Right ventricle myocardium superior (tissue), 1 donor: Measurements from ENCODE around the gene OAS3. TPM values are rescaled to one million over a fixed set of nuclear protein-coding genes. Genes with fewer than 3 reads are reported as not detected.
A peak's percentile ranks its signal among the peaks of the same experiment; 100 is the strongest.
"Not testable (repeated sequence)": the region's sequence is repeated elsewhere in the genome, so short reads cannot be mapped to it uniquely, and the experiment has no call there.

Source experiments
- ATAC-seq: fragments of 200-7000 bp; cut with Tn5 transposase; one replicate; pipeline ENCODE4 v1.9.1; 2020; ENCODE audit warnings: mild to moderate bottlenecking; ENCODE audit not compliant: poor library complexity
- DNase-seq: peaks from one replicate; pipeline ENCODE4 v3.0.0-alpha.2; 2020
- intact Hi-C: fragments of 100-400 bp; cut with DNase I; formaldehyde crosslinking; loops from one replicate; pipeline ENCODE4 v1.11.2; 2022
- total RNA-seq: library from RNA; stranded (reverse); fragmentation: NEBNext Ultra II Directional; extraction: Animal tissue kit (Norgen Biotek cat#: 25700); gene quantifications from one replicate; pipeline ENCODE4 v1.2.1, GENCODE V29; 2021
- donor health status: DM: no; HTN: yes; CAD: no; lungs with severe emphysema.

Gene OAS3
- total RNA-seq, 1 donor from 2014 or later, result 5.1 TPM

DNA sequence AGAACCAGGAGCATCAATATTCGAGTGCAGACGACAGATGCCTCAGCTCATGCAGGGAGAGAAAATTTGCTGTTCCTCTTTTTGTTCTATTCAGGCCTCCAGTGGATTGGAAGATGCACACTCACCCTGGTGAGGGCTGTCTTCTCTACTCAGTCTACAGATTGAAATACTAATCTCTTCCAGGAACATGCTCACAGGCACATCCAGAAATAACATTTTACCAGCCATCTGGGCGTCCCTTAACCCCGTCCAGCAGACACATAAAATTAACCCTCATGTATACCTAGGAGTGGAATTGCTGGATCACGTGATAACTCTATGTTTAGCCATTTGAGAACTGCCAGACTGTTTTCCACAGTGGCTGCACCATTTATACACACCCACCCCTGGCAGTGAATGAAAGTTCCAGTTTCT is 35.6 kb downstream of the OAS3 start:
- DNase-seq, result no peak
- no peak for ATAC-seq
- intact Hi-C loops, result no loop called here

DNA sequence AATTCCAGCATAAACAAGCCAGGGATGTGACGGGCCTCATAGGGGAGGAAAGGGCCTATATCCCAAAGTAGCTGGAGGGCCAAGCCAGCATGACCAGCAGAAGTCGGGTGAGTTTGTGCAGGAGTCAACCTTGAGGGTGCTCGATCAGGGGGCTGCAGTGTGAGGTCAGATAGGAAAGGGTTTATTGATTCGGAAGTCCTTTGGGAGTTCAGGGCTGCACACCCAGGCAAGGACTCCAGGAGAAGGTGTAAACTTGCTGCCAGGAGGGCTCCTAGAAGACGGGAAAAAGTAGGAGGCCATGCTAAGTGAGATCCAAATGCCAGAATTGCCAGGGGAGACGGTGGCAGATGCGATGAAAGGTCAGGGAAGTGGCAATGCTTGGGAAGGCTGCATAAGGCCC is 36.6 kb downstream of the OAS3 start:
- ATAC-seq (no peak), DNase-seq (no peak)
- intact Hi-C loops, result no loop called here

DNA sequence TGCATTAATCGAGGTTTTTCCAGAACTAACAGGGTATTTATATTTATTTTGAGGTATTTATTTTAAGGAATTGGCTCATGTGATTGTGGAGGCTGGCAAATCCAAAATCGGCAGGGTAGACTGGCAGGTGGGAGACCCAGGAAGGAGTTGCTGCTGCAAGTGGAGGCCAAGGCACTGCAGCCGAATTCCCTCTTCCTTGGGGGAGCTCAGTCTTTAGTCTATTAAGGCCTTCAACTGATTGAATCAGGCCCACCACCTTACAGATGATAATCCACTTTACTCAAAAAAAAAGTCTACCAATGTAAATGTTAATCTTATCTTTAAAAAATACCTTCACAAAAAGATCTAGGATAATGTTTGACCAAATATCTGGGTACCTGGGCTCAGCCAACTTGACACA is 38.9 kb downstream of the OAS3 start:
- intact Hi-C loops, result no loop called here
- no peak for ATAC-seq

DNA sequence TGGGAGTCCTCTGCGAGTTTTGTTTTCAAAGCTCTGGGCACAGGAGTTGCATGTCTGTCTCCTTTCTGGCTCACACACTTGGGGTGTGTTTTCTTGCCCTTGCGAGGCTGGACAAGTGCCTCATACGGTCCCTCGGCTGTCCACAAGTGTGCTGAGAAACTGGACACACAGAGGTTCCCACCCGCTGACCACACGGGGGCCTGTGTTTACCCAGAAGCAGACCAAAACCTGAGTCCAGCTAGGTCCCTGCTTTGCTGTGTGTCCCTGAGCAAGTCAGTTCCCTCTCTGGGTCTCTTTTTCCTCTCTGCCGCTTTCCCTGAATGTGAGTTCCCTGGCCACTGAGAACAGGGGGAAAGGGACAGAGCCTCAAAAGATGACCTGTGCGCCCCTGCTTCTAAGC is 39.4 kb downstream of the OAS3 start:
- DNase-seq, result no peak
- intact Hi-C loops, result no loop called here
- ATAC-seq, result no peak

More for the DNA sequence above, 38.9 kb downstream of the OAS3 start:
- no peak for DNase-seq

DNA sequence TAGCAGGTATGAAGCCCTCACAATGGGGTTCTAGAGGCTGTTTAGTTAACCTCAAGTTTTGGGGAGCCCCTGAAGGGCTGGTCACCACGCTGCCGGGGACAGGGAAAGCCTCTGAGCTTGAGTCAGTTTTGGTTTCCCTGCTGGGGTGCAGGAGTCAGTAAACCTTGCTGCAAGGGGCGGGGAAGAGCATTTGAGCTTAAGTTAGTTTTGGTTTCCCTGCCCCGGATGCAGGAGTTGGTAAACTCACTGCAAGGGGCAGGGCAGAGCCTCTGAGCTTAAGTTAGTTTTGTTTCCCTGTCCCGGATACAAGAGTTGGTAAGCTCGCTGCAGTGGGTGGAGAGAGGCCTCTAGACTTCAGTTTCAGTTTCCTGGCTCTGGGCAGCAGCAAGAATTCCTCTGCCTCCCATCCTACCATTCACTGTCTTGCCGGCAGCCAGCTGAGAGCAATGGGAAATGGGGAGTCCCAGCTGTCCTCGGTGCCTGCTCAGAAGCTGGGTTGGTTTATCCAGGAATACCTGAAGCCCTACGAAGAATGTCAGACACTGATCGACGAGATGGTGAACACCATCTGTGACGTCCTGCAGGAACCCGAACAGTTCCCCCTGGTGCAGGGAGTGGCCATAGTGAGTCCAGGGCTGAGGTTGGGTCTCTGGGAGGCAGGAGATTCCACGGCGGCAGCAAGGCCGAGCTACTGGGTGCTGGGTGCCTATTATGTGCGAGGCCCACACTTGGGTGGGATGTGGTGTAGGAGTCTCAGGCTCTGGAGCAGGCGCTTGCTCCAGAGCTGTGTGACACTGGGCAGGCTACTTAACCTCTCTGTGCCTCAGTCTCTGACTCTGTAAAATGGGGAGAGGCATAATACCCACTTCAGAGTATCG is 40.1 kb downstream of the OAS3 start, which contains the start of gene OAS2:
Gene OAS2, plus strand, starts transcription at position 357 of the 878 bp plus-strand sequence. Its CDS starts 90 bp downstream, at position 447.
- ATAC-seq (peak; percentile 95), DNase-seq (peak; percentile 65)
- intact Hi-C loops, result no loop called here

DNA sequence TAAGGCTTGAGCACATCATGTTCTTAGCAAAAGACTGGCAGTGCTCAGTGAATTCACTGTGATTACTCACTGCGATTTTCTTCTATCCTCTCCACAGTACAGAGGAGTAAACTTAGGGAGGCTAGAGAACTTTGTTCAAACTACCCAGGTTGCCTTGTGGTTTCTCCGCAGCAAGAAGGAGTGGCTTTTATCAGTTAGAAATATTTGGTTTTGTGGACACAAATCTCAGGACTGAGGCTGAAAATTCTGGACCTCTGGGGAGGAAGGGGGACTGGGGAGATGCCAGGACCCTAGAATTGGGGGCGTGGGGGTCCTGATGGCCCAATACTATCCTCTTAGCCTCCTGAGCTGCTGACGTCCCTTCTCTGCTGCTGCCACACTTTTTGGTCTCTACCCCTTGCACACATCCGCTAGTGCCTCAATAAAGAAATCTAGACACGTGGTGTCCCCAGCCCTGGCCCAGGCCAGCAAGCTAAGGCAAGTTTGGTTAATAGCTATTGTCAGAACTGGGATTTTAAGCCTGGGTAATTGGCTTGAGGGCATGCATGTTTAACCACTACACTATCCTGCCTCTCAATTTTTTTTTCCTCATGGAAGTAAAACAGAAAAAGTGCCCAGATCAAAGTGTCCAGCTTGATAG is 40.9 kb downstream of the OAS3 start:
- intact Hi-C loops, result no loop called here
- DNase-seq, result no peak
- ATAC-seq, result peak; percentile 60

DNA sequence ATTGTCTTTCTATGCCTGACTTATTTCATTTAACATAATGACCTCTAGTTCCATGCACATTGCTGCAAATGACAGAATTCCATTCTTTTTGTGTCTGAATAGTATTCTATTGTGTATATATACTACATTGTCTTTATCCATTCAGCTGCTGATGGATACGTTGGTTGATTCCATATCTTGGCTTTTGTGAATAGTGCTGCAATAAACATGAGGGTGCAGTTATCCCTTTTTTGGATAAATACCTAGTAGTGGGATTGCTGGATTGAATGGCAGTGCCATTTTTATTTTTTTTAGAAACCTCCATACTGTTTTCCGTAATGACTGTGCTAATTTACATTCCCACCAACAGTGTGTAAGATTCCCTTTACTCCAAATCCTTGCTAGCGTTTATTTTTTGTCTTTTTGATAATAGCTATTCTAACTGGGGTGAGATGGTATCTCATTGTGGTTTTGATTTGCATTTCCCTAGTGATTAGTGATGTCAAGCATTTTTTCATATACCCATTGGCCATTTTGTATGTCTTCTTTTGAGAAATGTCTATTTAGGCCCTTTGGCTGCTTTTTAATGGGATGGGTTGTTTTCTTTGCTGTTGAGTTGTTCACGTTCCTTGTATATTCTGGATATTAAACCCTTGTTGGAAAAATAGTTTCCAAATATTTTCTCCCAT is 42.4 kb downstream of the OAS3 start:
- ATAC-seq, result no peak
- intact Hi-C loops, result no loop called here
- no peak for DNase-seq

DNA sequence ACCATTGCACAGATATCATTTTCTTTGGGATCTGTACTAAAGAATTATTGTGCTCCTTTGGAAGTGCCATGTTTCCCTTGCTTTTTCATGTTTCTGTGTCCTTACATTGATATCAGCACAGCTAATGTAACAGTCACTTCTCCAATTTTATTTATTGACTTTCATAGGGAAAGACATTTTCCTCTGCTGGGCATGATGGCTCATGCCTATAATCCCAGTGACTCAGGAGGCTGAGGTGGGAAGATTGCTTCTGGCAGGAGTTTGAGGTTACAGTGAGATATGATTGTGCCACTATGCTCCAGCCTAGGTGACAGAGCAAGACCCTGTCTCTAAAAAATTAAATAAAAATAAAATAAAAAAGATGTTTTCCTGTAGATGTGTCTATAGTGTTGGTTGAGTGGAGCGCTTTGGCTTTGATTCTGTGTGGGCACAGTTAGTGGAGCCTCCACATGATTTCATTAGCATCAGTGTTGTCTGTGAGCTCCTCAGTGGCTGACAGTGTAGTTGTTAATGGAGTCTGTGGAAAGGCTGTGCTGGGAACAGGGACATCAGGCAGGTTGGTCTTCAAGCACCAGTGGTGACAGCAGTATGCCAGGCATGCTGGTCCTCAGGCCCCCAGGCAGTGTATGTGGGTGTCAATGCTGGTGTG is 47.5 kb downstream of the OAS3 start:
- intact Hi-C loops, result no loop called here
- DNase-seq, result no peak
- ATAC-seq, result no peak

DNA sequence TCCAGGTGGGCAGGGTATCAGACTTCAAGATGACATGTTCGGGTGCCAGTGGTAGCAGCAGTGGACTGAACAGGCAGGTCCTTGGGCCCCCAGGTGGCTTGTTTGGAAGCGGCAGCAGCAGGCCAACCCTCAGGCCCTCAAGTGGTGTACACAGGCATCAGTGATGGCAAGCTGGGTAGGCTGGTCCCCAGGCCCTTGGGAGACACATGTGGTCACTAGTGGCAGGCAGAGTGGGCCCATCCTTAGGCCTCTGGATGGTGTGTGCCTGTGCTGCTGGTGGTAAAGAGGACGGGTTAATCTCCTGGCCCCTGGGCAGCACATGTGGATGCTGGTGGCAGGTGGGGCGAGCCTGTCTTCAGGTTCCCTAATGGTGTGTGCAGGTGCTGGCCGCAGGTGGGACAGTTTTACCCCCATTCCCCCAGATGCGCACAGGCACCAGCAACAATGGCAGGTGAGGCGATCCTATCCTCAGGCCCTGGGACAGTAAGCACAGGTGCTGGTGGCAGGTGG is 48.1 kb downstream of the OAS3 start:
- ATAC-seq (no peak), DNase-seq (no peak)
- intact Hi-C loops, result no loop called here

DNA sequence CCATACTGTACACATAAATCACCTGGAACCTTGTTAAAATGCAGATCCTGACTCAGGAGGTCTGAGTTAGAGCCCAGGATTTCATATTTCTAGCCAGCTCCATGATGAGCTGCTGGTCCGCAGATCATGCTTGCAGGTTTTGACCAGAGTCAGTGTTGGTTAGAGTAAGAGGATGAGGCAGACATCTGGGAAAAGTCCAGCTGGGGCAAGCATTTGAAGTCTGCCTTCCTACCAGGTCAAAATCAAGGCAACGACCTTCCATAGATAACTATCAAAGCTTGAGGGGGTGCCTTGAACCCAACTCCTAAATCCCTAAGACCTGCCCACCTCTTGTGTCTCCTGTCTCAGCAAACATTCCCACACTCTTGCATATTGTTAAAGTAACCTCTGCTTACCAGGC is 49.3 kb downstream of the OAS3 start:
- DNase-seq (no peak), ATAC-seq (no peak)
- intact Hi-C loops, result no loop called here

DNA sequence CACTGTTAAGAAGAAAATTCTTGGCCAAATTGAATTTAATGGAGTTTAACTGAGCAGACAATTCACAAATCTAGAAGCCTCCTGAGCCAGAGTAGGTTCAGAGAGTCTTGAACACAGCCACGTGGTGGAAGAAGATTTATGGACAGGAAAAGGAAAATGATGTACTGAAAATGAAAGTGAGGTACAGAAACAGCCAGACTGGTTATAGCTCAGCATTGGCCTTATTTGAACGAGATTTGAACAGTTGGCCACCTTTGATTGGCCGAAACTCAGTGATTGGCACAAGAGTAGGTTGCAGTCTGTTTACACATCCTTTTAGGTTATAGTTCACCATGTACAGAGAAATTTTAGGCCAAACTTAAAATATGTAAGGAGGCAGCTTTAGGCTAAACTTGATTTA is 50.0 kb downstream of the OAS3 start:
- ATAC-seq, result no peak
- DNase-seq, result no peak
- intact Hi-C loops, result no loop called here

DNA sequence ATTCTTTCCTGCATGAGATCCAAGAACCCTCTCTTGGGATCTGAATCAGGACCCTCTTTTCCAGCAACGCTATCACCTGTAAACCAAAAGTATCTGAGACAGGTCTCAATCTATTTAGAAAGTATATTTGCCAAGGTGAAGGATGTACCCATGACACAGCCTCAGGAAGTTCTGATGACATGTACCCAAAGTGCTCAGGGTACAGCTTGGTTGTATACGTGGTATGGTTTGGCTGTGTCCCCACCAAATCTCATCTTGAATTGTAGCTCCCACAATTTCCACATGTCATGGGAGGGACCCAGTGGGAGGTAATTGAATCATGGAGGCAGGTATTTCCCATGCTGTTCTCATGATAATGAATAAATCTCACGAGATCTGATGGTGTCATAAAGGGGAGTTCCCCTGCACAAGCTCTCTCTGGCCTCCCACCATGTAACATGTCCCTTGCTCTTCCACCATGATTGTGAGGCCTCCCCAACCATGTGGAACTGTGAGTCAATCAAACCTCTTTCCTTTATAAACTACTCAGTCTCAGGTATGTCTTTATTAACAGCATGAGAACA is 50.6 kb downstream of the OAS3 start:
- intact Hi-C loops, ATAC-seq, DNase-seq: not testable (repeated sequence)

DNA sequence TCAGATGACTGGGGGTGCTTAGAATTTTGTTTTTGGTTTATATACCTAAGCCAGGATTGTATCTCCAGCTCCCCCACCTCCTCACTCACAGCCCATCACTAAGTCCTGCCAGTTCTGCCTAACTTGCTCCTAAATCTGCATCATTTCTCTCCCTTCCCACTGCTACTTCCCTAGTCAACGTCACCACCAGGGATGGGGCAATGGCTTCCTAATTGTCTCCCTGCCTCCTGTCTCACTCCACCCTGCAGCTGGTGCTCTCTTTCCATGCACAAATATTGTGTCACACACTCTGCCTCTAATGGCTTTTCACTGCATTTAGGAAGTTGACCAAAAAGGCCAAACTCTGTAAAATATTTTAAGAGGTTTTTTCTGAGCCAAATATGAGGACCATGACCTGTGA is 51.5 kb downstream of the OAS3 start:
- DNase-seq (no peak), ATAC-seq (no peak)
- intact Hi-C loops, result no loop called here

DNA sequence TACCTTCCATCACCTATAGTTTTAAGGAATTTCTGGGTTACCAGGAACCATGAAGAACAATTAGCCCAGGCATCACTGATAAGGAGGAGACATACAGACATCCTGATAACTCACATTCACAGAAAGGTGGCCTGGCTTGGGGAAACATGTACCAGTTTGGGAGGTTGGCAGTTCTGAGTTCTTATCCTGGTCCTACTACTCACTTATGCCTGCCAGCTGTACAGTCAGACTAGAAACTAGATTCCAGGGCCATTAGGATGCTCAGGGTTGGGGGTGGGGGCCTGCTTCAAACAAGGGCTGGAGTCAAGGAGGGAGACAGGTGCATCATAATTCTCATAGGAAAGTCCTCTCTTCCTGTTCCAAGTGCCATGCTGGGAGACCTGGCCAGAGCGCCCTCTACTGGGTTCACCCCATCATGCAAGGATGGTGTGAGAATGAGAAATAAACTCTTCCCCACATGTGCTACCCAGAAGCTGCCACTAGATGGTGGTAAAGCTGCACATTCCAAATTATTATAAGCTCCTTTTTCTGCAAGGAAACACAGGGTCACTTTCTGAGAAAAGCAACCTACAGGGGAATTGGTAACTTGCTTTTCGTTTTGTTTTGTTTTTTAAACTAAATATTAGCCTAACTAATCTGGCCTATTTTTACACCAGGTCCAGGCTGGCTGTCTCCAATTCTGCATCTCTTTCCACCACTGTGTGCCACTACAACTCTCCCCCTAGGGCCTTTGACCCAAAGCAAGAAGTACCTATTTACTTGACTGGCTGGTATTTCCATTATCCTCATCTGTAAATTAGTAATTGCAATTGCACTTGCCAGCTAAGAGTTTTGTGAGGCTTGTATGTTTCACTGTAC is 54.5 kb downstream of the OAS3 start:
- intact Hi-C loops, result no loop called here
- DNase-seq, result peak; percentile 55
- peak; percentile 67 for ATAC-seq

DNA sequence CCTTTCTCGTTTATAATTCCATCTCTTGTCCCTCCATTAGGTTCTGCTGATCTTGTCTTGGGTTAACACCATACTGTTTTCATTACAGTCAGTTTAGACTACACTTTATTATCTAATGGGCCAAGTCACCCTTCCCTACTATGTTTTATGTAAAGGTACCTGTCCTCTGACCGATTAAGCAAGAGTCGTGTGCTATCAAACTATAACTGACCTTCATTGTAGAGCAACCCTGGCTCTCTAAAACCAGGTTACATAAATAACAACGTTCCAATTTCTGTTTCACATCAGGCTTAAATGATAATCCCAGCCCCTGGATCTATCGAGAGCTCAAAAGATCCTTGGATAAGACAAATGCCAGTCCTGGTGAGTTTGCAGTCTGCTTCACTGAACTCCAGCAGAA is 56.7 kb downstream of the OAS3 start:
- DNase-seq, result no peak
- no peak for ATAC-seq
- intact Hi-C loops, result no loop called here

DNA sequence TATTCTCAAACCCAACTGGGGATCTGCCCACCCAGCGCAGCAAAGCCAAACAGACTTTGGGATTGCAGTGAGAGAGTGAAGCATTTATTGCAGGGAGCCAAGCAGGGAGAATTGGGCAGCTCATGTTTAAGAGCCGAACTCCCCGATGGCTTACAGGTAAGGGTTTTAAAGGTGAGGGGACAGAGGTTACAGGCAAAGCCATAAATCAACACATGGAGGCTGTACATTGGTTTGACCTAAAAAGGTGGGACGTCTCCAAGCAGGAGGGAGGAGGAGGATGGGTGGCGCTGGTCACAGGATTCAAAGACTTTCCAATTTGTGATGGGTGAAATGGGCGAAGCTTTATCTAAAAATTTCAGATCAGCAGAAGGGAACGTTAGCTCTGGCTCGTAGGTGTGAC is 58.2 kb downstream of the OAS3 start:
- intact Hi-C loops, result no loop called here
- DNase-seq, result no peak
- no peak for ATAC-seq

DNA sequence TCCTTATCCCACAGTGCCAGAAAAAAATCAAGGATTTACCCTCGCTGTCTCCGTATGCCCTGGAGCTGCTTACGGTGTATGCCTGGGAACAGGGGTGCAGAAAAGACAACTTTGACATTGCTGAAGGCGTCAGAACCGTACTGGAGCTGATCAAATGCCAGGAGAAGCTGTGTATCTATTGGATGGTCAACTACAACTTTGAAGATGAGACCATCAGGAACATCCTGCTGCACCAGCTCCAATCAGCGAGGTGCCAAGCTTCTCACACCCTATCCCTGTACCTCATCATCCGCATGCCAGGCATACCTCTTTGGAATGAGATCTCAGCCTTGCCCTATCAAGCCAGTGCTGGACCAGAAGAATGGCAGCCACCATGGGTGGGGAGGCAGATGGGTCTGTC is 59.2 kb downstream of the OAS3 start:
- ATAC-seq, result no peak
- DNase-seq, result no peak
- intact Hi-C loops, result no loop called here
